Stimulated activated CD8-positive, alpha-beta memory T cell treated with anti-CD3 and anti-CD28 coated beads, Interleukin-15, amount 100 ng/mL, for 48 hours (primary cell): ENCODE measurements around the gene MS4A1.
"Not testable (repeated sequence)": the region's sequence is repeated elsewhere in the genome, so short reads cannot be mapped to it uniquely, and the experiment has no call there.

Source experiments
- DNase-seq, 2 donors: peaks; one replicate each; pipeline ENCODE4 v3.0.0-alpha.2; 2020; ENCODE audit warnings: low read depth in 2 of 2

MS4A1 gene

GRCh38 chr11:60502221-60502775, 46.7 kb downstream of the MS4A1 start:
- no peak for DNase-seq

- DNase-seq = no peak
Observed at GRCh38 chr11:60504219-60504905, 48.7 kb downstream of the MS4A1 start.

- DNase-seq = not testable (repeated sequence)
Observed at GRCh38 chr11:60509609-60510008, 54.0 kb downstream of the MS4A1 start.

GRCh38 chr11:60510209-60510608, 54.6 kb downstream of the MS4A1 start:
- DNase-seq = not testable (repeated sequence)

- DNase-seq = no peak
Observed at GRCh38 chr11:60511393-60511792, 55.7 kb downstream of the MS4A1 start.

GRCh38 chr11:60512651-60513225, 57.1 kb downstream of the MS4A1 start:
- no peak for DNase-seq

GRCh38 chr11:60513496-60514460, 58.1 kb downstream of the MS4A1 start:
- DNase-seq = no peak

GRCh38 chr11:60515144-60515855, 59.7 kb downstream of the MS4A1 start, which contains the start of gene MS4A13:
Gene MS4A13 (plus strand): TSS chr11:60515392. CDS start chr11:60518084, 2,692 bp downstream.
- DNase-seq = no peak
